ENCODE data around the gene TMEM92.
"Not testable (repeated sequence)": the region's sequence is repeated elsewhere in the genome, so short reads cannot be mapped to it uniquely, and the experiment has no call there.

TMEM92 gene

DNA sequence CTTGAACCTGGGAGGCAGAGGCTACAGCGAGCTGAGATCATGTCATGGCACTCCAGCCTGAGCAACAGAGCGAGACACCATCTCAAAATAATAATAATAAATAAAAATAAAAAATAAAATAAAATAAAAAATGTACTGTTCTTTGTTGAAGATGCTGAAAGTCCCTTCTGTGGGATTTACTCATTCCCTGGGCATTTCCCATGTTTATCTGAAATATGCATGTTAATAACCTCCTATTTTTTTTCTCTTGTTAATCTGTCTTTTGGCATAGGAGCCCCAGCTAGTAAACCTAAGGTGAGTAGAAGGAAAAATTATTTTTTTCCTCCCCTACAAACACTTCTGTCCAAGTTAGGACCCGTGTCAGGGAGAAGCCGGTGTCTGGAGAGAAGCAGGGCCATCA is 34.4 kb downstream of the TMEM92 start:
- no peak for DNase-seq (ENCODE audit: extremely low read depth, low read depth)
- TF ChIP-seq, protein P1, sequence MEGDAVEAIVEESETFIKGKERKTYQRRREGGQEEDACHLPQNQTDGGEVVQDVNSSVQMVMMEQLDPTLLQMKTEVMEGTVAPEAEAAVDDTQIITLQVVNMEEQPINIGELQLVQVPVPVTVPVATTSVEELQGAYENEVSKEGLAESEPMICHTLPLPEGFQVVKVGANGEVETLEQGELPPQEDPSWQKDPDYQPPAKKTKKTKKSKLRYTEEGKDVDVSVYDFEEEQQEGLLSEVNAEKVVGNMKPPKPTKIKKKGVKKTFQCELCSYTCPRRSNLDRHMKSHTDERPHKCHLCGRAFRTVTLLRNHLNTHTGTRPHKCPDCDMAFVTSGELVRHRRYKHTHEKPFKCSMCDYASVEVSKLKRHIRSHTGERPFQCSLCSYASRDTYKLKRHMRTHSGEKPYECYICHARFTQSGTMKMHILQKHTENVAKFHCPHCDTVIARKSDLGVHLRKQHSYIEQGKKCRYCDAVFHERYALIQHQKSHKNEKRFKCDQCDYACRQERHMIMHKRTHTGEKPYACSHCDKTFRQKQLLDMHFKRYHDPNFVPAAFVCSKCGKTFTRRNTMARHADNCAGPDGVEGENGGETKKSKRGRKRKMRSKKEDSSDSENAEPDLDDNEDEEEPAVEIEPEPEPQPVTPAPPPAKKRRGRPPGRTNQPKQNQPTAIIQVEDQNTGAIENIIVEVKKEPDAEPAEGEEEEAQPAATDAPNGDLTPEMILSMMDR (IDR thresholded peaks at IDR 0.05; ENCODE audit: low read depth, low read length): no peak

DNA sequence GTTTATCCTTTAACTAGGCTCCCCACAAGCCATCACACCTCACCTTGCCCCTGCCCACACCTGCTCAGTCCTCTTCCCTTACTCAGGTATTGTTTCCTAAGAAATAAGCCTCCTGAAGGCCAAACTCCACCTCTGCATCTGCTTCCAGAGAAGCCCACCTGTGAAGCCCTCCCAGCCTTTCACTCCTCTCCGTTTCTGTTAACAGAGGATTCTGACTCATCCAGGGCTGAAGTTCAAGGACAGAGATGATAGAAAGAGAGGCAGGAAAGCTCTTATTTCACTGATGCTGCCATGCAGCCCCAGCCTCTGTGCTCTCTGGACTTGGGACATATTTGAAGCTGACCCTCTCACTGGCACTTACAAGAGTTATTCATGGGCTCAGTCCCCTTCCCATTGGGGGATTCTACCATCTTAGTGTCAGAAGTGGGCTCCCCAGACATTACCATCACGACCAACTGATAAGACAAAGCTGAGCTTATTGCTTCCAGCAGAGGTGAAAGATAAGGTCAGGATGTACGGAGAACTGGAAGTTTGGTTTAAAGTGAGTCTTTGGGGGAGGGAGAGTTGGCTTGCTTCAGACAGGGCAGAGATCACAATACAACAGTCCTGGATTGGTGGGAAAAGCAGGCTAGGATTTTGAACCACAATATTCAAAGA is 36.3 kb downstream of the TMEM92 start:
- no peak for DNase-seq (ENCODE audit: extremely low read depth, low read depth)
- TF ChIP-seq, protein P1 (IDR thresholded peaks at IDR 0.05; ENCODE audit: low read depth, low read length): no peak

DNA sequence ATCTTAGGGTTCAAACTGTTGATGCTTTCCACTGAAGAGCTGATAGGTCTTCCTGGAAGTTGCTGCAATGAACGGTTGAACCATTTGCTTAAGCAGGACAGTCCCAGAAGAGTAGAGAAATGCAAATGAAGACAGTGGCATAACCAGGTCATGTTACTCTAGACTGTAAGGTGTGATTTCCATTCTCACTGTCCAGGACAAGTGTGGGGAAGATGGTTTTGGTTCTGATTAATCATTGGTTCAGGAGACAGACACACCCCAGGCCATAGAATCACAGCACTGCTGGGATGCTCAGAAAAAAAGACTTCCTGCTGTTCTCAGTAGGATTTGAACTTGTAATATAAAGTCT is 36.8 kb downstream of the TMEM92 start:
- no peak for DNase-seq (ENCODE audit: extremely low read depth, low read depth)
- TF ChIP-seq, protein P1 (IDR thresholded peaks at IDR 0.05; ENCODE audit: low read depth, low read length): no peak

DNA sequence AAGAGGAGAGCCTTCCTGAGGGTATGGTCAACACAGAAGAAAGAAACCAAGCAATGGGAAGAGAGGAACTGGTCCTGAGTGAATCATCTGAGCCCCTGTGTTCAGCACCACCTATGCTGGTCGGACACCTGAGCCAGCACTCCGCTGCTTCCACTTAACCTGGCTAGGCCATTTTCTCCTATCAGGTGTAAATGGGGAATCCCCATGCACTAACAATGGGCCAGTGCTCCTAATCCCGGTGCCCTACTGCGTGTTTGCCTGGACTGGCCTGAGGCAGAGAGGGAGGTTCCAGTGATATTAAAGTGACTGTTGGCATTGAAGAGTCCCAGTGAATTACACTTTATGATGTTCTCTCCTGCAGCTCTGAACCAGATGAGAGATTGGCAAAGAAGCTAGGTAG is 37.2 kb downstream of the TMEM92 start:
- TF ChIP-seq, protein P1 (IDR thresholded peaks at IDR 0.05; ENCODE audit: low read depth, low read length): no peak

DNA sequence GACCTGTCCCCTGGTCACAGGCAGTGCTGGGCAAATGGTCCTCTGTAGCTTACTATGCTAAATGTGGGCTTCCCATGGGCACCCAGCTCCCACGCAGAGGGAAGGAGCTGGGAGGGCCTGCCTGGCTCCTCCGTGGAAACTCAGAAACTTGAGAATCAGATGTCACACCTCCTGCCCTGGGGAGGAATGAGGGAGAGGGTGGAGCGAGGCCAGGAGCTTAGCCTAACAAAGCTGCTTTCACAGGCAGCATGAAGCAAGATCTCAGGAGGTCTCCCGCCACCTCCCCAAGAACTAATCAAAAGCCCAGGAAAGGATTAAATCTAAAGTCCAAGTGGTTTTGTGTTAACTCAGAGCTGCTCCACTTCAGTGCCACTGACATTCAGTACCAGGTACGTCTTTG is 38.0 kb downstream of the TMEM92 start:
- no peak for DNase-seq (ENCODE audit: extremely low read depth, low read depth)
- TF ChIP-seq, protein P1 (IDR thresholded peaks at IDR 0.05; ENCODE audit: low read depth, low read length): no peak

More for the DNA sequence above, 37.2 kb downstream of the TMEM92 start:
- no peak for DNase-seq (ENCODE audit: extremely low read depth, low read depth)

DNA sequence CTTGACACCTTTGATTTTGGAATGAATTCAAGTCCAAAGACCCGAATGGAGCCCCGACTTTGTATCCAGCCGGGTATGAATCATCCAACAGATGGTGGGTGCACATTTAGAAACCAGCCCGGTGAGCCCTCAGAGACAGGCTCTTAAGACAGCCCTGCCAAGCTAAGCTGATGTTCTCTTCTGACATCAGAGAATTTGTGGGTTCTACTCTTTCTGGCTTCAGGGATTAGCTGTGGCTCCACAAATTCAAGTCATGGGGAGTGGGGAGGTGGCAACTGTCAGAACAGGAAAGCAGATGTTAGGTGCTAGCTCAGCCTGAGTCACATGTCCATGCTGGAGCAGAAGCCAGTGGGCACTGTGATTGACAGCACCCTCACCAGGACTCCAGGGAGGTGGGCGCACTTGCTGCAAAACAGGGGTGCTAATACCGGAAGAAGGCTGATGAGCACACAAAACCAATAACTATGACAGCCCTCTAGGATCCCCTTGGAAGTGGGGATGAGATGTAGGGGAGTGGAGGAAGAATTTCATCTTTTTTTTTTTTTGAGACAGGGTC is 40.3 kb downstream of the TMEM92 start:
- no peak for DNase-seq (ENCODE audit: extremely low read depth, low read depth)

DNA sequence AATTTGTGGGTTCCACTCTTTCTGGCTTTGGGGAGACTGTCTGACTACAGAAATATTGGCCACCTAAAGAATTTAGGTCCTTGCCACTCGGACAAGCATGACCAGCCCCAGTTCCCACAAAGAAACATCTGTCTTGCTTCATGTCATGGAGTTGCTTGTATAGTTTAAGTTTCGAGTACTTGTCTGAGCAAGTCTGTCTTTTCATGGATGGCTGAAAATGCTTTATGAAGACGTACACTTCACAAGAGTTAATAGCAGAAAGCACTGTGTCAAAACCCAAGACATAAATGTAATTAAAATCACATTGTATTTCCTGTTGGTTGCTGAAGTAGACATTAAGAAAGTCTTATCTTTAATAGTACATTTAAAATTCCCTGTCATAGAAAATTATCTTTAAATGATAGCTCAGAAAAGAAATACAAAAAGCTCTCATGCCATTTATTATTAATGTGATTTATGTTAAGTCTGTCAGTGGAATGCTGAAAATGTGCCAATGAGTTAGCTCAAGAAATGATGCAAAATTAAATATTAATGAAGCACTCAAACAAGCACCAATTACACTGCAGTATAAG is 41.8 kb downstream of the TMEM92 start:
- TF ChIP-seq, protein P1 (IDR thresholded peaks at IDR 0.05; ENCODE audit: low read depth, low read length): no peak
- DNase-seq (ENCODE audit: extremely low read depth, low read depth): no peak

More for the DNA sequence above, 40.3 kb downstream of the TMEM92 start:
- TF ChIP-seq, protein P1 (IDR thresholded peaks at IDR 0.05; ENCODE audit: low read depth, low read length): no peak

DNA sequence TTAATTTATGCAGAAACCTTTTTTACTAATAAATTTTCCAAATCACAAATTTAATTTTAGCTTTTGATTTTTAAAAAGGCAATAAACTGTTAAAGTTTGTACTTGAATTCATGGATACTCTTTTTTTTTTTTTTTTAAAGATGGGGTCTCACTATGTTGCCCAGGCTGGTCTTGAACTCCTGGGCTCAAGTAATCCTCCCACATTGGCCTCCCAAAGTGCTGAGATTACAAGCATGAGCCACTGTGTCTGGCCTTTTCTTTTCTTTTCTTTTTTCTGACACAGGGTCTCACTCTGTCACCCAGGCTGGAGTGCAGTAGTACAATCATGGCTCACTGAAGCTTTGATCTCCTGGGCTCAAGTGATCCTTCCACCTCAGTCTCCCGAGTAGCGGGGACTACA is 42.4 kb downstream of the TMEM92 start:
- not testable (repeated sequence) for DNase-seq (ENCODE audit: extremely low read depth, low read depth)

All from AG09319 (cell line).